HG03135 (cell line): ENCODE data around the gene NKAPD1.
A peak's percentile ranks its signal among the peaks of the same experiment; 100 is the strongest.
"Not testable (repeated sequence)": the region's sequence is repeated elsewhere in the genome, so short reads cannot be mapped to it uniquely, and the experiment has no call there.

Experiments used
- ATAC-seq: cut with Tn5 transposase; IDR thresholded peaks from one replicate; pipeline ENCODE4 v1.9.1; 2021; ENCODE audit warnings: mild to moderate bottlenecking, moderate library complexity; ENCODE audit not compliant: unreplicated experiment

Gene NKAPD1

DNA sequence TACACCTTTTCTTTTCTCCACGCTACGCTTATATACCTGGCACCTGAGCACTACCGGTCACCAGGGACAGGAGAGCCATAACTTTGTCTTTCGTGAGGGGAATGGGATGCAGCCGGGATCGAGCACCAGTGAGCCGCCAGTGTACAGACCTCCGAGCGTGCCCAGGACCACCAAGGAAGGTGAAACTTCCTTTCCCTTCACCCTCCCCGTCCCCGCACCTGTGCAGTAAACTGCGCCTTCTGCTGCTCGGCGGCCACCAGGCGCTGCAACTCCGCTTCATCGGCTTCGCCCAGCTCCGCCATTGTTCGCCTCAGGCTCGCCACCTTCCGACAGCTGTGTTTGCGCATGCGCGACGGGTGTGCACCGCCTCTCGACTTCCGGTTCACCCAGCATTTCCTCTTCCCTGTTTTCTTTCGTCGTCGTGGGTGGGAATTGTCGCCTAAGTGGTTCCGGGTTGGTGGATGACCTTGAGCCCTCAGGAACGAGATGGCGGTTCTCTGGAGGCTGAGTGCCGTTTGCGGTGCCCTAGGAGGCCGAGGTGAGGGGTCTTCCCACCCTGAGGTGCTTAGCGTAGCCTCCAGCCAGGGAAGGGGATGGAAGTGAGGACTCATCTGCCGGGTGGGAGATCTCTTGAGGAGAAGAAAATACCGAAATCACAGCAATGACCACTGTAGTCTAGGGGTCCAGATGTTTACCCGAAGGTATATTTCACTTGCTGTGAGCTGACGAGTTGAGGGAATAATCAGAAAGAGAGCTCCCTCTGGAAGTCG, 12.5 kb downstream of the NKAPD1 start, which contains the start of the genes SDHD and TIMM8B:
Gene SDHD (plus strand): TSS at position 452 of the 770 bp plus-strand sequence. CDS start 35 bp downstream, at position 487.
Gene TIMM8B (minus strand): TSS at position 335 of the 770 bp plus-strand sequence. CDS start 33 bp downstream, at position 302.
- ATAC-seq = peak; percentile 87

DNA sequence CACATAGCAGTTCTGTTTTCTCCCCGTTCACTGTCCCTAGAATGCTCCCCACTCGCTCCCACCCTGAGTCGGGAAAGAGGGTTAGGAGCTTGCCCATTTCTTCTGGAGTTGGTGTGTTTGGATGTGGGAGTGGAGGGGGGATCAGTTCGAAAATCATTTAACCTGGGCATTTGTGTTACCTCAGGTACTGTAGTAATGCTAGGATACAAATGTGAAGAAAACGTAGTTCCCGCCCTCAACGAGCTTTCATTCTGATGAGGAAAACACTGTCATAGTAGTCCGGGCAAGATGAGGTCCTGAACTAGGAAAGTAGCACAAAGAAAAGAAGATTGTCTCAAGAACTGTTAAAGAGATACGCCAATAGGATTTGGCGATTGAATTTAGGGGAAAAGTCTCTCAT, 13.1 kb downstream of the NKAPD1 start:
- ATAC-seq = no peak

GRCh38 chr11:112095302-112095701, 21.2 kb downstream of the NKAPD1 start:
- not testable (repeated sequence) for ATAC-seq

DNA sequence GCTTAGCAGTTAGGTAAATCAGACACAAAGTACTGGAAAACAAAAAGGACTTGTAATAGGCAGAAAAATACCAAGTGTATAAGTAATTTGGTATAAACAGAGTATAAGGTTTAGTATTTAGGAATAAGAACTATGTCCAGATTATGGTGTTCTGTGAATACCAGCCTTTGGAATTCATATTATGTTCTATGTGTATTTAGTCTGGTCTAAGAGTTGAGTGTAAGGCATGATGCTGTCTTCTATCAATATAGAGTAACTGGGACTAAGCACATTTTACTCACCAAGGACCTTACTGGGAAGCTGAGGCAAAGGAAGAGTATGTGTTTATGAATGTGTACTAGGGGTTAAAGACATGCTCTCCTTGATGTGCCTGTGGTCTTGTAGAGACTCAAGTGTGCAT, 22.1 kb downstream of the NKAPD1 start:
- no peak for ATAC-seq

DNA sequence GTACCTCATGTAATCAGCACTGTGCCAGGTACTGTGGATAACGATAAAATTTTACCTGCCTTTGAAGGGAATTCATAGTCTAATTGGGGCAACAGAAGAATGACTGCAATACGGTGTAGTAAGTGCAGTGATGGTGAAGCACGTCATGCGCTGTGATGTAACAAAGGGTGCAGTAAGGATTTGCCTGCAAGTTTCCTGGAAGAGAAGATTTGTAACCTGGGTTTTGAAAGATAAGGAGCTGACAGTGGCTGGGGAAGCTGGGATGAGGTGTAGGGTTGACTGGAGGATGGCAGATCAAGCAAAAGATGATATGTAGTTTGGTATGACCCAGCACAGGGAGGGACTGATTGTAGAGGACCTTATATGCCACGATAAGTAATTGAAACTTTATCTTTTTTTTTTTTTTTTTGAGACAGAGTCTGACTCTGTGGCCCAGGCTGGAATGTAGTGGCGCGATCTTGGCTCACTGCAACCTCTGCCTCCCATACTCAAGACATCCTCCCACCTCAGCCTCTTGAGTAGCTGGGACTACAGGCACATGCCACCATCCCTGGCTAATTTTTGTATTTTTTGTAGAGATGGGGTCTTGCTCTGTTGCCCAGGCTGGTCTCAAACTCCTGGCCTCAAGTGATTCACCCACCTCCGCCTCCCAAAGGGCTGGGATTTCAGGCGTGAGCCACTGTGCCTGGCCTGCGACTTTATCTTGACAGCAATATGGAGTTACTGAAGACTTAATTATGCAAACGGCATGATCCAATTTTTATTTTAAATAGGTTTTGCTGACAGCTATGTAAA, 23.8 kb downstream of the NKAPD1 start:
- no peak for ATAC-seq

- ATAC-seq = no peak
Measured at GRCh38 chr11:112100462-112100861, 26.4 kb downstream of the NKAPD1 start.

- no peak for ATAC-seq
Measured at GRCh38 chr11:112103446-112103845, 29.3 kb downstream of the NKAPD1 start.

DNA sequence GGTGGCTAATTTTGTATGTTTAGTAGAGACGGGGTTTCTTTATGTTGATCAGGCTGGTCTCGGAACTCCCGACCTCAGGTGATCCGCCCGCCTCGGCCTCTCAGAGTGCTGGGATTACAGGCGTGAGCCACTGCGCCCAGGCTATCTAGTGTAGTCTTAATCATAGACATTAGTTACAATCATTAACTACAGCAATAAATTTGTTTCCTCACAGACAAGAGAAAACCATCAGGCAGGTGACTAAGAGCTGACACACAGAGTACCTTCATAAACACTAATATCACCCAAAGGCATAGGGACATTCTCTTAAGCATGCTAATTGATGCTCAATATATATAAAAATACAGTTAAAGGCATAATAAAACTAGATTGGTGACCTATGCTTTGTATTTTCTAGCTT, 32.0 kb downstream of the NKAPD1 start:
- ATAC-seq = no peak

DNA sequence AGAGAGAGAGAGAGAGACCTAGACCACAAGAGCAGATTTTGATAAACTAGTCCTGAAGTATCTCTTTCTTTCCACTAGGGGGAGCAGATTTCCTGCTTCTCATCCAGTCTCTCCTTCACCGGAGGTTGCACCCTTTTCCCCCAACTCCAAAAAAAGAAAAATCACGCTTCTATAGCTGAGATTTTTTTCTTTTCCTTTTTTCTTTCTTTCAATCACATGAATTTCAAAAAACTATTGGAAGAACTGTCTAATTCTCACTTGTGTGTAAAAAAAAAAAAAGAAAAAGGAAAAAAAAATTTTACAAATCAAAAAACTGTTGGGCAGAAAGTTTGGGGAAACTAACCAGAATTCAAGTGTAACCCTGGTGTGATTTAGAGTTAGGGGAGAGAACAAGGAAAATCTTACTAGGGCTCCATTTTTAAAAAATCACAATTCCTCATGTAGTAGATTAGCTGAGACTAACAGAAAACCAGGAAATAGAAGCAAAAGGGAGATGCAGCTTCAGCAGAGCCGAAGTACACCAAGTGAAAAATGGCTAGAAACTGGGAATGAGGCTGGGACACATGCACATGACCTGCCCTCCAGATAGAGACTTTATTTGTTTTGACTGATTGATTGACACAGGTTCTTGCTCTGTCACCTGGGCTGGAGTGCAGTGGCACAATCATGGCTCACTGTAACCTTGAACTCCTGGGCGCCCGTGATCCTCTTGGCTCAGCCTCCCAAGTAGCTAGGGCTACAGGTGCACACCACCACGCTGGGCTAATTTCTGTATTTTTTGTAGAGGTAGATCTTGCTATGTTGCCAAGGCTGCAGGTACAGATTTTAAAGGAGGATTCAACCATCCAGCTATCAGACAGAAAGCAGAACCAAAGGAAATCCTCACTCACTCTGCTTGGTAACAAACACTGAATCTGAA, 39.7 kb downstream of the NKAPD1 start:
- no peak for ATAC-seq

- no peak for ATAC-seq
Measured at GRCh38 chr11:112114460-112114859, 40.4 kb downstream of the NKAPD1 start.

- no peak for ATAC-seq
Measured at GRCh38 chr11:112115386-112115785, 41.3 kb downstream of the NKAPD1 start.

- ATAC-seq = no peak
Measured at GRCh38 chr11:112118176-112118575, 44.1 kb downstream of the NKAPD1 start.

- ATAC-seq = no peak
Measured at GRCh38 chr11:112121981-112122615, 48.0 kb downstream of the NKAPD1 start.

DNA sequence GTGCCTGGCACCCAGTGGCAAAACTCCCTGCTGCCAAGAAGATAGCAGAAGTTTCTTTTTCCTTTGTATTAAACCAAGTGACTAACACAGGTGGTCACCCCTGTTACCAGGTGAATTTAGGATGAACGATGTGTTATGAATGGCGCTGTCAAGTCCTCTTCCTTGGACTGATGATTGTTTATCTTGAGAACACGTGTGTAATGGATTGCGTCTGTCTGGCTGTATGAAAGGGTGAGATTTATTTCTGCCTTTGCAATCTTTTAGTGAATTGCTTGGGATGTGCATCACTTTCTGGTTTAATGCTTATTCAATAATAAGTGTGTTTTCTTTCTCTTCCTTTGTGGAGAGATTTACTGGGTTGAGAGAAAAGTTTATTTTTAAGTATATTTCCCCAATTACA, 49.0 kb downstream of the NKAPD1 start:
- no peak for ATAC-seq

- ATAC-seq = no peak
Measured at GRCh38 chr11:112127056-112127455, 53.0 kb downstream of the NKAPD1 start.

- no peak for ATAC-seq
Measured at GRCh38 chr11:112128483-112129121, 54.5 kb downstream of the NKAPD1 start.

DNA sequence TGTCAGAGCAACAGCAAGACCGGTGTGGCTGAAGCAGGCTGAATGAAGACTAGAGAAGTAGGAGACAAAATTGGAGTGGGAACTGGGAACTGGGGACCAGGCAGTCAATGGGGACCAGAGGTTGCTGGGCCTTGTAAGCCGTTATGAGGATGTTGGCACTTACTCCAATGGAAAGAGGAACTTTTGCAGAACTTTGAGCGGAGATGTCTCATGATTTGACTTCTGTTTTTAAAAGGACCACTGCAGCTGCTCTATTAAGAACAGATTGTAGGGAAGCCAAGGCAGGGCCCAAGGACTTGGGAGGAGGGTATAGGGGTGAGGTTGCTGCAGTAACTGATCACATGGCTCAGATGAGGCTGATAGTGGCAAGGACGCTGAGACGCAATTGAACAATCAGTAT, 55.6 kb downstream of the NKAPD1 start:
- ATAC-seq = no peak

DNA sequence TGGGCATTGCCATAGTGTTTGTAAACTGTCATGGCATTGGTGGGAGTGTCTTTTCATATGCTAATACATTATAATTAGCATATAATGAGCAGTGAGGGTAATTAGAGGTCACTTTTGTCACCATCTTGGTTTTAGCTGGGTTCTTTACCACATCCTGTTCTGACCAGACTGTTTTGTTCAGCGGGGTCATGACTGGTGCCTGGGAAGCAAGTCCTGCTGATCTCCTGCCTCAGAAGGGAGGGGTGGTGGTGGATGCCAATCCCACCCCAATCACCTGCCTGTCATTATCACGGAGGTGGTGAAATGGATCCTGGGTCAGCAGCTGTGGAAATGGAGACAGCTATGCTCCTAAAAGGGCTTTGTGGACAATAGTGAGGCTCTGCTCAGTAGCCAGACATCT, 58.6 kb downstream of the NKAPD1 start:
- no peak for ATAC-seq

GRCh38 chr11:112134473-112134872, 60.4 kb downstream of the NKAPD1 start:
- no peak for ATAC-seq
